ENCODE measurements around the gene ARHGDIA.
"Not testable (repeated sequence)": the region's sequence is repeated elsewhere in the genome, so short reads cannot be mapped to it uniquely, and the experiment has no call there.

ARHGDIA gene

DNA sequence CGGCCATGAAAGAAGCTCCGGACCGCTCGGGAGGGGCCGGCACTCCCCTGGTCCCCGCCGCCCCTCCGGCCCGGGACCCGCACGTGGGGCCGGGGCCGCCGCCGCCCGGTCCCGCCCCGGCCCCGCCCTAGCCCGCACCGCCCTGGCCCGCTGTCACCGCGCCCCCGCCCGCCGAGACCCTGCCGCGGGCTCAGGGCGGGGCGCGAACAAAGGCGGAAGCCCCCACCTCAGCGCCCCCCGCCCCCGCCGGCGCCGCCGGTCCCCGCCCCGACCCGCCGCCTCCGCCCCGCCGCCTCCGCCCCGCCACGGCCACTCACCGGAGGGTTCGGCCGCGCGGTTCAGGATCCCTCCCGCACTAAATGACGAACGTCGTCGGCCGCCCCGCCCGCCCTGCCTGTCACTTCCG, at the start of gene ARHGDIA:
TSS of gene ARHGDIA (minus strand) at position 357 of the 406 bp plus-strand sequence. CDS start 1,407 bp downstream, outside the sequence.
- TF ChIP-seq, protein P1, sequence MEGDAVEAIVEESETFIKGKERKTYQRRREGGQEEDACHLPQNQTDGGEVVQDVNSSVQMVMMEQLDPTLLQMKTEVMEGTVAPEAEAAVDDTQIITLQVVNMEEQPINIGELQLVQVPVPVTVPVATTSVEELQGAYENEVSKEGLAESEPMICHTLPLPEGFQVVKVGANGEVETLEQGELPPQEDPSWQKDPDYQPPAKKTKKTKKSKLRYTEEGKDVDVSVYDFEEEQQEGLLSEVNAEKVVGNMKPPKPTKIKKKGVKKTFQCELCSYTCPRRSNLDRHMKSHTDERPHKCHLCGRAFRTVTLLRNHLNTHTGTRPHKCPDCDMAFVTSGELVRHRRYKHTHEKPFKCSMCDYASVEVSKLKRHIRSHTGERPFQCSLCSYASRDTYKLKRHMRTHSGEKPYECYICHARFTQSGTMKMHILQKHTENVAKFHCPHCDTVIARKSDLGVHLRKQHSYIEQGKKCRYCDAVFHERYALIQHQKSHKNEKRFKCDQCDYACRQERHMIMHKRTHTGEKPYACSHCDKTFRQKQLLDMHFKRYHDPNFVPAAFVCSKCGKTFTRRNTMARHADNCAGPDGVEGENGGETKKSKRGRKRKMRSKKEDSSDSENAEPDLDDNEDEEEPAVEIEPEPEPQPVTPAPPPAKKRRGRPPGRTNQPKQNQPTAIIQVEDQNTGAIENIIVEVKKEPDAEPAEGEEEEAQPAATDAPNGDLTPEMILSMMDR (IDR thresholded peaks at IDR 0.05; ENCODE audit: low read depth, low read length), result no peak

DNA sequence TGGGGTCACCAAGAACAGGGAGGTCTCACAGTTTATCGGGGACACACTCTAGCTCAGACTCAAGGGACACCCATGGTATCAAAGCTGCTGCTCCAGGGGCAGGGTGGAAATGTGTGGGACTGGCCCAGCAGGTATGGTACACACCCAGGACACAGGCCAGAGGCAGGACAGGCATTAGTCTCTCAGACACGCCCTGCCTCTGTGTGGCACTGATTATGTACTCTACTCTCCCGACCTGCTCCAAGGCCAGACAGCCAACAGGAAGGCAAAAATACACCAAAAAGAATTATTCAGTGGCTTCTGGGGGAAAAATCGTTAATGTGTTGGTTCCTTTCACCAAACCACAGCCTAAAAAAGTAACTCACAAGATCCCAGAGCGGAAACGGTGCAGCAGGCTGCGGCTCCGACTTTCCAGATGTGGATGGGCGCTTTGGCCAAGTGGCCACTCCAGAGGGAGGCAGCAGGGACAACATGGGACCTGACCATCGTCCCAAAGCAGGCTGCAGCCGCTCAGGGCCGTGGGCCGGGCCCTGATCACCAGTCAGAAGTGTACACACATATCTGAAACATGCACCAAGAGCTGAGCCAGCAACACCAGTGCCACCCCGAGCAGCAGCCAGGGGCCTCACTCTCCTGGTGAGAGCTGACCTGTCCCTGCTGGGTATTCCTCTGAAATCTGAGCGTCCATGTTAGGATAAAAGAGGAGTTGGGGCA, 47.9 kb upstream of the ARHGDIA start:
- TF ChIP-seq, protein P1 (IDR thresholded peaks at IDR 0.05; ENCODE audit: low read depth, low read length), result no peak
- no peak for DNase-seq (ENCODE audit: extremely low read depth, low read depth)

More for the DNA sequence above, at the start of gene ARHGDIA:
- DNase-seq (ENCODE audit: extremely low read depth, low read depth), result no peak

DNA sequence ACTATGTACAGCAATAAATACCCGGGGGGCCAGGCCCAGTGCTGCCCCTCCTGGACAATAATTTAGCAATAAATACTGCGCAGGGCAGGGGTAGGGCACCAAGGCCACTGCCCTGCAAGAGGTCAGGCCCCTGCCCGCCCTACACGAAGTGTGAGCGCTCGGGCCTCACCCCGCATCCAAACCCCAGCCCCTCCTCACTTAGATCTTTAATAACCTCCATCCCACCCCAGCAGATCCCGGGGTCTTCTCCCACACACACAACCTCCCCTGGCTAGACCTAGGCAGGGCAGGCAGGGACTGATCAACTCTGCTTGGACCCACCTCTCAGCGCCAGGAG, 47.2 kb upstream of the ARHGDIA start:
- not testable (repeated sequence) for DNase-seq (ENCODE audit: extremely low read depth, low read depth)

DNA sequence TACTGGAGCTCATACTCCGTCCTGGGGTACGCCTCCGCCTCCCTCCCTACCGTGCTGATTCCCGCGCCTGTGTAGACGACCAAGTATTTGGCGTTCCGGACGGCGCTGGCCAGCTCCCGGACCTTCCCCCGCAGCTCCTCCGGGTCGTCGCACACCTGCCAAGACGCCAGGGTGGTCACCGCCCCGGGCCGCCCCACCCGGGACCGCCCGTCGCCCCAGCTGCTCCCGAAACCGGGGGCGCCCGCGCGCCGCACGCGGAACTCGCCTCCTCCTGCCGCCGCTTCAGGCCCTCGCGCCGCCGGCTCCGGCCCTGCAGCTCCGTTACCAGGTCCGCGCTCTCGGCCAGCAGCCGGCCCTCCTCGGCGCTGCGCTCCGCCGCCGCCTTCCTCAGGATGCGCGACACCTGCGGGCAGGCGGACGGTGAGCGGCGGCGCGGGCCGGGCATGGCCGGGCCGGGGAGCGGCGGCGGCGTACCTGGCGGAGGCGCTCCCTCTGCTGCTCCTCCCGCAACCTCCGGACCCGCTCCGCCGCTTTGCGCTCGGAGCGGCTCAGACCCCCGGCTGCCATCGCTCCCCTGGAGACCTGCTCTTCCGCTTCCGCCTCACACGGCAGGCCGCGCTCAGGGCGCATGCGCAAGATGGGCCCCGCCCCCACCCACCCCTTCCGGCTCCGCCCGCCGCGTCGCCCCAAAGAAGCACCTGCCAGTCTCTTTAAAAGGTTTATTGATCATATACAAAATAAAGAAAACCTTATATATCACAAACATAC, 46.6 kb upstream of the ARHGDIA start, which contains the start of gene SIRT7:
TSS of gene SIRT7 (minus strand) at position 612 of the 768 bp plus-strand sequence. CDS start at position 567, 45 bp downstream.
- TF ChIP-seq, protein P1 (IDR thresholded peaks at IDR 0.05; ENCODE audit: low read depth, low read length), result no peak
- DNase-seq (ENCODE audit: extremely low read depth, low read depth), result no peak

DNA sequence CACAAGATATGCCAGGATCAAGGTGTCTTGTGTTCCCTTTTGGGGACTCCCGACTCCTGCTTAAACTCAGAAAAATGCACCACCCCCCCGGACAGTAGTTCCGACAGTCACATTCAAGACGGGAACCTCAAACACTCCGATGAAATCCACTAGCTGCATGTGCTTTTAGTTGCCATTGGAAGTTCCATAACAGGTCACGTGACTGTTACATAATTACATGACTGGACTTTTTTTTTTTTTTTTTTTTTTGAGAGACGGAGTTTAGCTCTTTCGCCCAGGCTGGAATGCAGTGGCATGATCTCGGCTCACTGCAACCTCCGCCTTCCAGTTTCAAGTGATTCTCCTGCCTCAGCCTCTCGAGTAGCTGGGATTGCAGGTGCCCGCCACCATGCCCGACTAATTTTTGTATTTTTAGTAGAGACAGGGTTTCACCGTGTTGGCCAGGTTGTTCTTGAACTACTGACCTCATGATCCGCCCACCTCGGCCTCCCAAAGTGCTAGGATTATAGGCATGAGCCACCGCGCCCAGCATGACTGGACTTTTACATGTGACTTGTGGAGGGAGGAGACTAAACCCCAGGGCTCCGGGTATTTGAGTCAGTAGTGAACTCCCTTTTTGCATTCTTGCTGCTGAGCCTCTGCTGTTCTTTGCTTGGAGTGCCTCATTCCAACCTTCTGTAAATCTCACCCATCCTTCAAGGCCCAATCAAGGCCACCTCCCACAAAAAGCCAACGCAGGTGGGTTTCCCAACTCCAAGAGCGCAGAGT, 45.3 kb upstream of the ARHGDIA start:
- TF ChIP-seq, protein P1 (IDR thresholded peaks at IDR 0.05; ENCODE audit: low read depth, low read length), result no peak
- DNase-seq (ENCODE audit: extremely low read depth, low read depth), result no peak

DNA sequence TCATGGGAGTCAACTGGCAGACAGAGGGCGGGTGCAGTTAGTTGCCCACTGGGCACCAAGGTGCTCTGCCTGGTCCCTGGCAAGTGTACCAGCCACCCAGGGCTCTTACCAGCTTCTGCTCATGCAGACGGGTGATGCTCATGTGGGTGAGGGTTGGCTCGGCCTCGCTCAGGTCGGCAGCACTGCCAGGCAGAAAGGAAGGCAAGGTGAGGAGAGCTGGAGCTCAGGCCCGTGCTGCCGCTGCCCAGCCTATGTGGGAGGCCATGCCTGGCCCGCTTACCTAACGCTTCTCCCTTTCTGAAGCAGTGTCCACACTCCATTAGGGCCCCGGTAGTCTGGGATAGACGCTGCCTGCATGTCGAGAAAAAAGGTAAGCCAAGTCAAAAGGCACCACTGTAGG, 44.2 kb upstream of the ARHGDIA start:
- no peak for DNase-seq (ENCODE audit: extremely low read depth, low read depth)
- TF ChIP-seq, protein P1 (IDR thresholded peaks at IDR 0.05; ENCODE audit: low read depth, low read length), result no peak

DNA sequence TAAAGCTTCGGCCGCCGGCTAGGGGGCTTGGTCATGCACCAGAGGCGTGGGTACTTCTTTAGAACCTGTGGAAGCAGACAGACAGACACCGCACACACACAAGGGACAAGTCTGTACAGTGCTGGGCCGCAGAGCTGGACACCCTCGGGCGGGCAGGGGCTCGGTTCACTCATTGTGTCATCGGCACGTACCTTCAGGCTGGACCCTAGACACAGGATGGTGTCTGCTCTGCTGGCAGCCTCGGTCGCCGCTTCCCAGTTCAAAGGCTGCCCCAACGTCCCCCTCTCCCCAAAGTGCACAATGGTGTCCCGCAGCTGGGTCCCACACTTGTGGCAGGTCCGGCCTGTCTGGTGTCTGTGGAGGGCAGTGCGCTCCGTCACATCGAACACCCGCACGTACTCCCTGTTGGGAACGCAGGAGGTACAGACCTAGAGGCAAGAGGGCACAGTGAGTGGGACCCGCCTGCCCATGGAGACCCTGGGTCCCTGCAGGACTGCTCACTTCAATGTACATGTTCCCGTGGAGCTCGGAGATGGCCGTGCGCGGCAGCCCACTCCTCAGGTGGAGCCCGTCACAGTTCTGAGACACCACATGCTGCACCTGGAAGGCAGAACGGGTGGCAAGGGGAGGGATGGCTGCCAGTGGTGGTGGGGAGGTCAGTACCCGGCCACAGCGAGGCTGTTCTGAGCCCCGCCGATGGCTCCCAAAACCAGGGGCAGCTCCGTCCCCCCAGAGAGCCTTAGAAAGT, 43.1 kb upstream of the ARHGDIA start:
- DNase-seq (ENCODE audit: extremely low read depth, low read depth), result no peak
- TF ChIP-seq, protein P1 (IDR thresholded peaks at IDR 0.05; ENCODE audit: low read depth, low read length), result no peak

Measured in AG09319 (cell line).